ENCODE results near the gene TMLHE.

TMLHE gene

DNA sequence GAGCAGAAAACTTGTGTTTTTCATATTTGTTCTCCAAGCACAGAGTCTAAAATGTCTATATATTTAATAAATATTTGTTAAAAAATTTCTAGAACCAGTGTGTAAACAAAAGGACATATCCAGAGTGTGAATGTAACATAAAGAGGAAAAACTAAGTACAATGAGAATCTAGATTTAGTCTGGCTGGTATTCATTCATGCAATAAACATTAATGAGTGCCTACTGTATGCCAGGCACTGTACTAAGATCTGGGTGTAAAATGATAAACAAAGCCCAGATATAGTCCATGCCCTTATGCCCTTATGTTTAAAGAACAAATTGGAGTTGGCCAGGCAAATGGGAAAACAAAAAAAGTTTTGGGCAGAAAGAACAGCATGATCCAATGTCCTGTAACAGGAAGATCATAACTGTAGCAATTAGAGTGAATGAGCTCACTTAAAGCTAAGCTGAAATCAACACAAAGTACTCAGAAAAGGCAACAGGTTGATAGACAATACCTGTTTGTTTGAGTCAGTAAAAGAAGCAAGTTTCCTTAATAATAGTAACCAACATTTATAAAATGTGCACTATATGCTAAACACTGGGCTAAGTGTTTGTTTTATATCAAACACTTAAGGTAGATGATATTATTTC is 1.3 kb upstream of the TMLHE start:
- no peak overlapping the region for H3K9ac ChIP-seq
- no peak overlapping the region for H3K4me2 ChIP-seq (ENCODE audit: low read length)
- TF ChIP-seq, protein P1, sequence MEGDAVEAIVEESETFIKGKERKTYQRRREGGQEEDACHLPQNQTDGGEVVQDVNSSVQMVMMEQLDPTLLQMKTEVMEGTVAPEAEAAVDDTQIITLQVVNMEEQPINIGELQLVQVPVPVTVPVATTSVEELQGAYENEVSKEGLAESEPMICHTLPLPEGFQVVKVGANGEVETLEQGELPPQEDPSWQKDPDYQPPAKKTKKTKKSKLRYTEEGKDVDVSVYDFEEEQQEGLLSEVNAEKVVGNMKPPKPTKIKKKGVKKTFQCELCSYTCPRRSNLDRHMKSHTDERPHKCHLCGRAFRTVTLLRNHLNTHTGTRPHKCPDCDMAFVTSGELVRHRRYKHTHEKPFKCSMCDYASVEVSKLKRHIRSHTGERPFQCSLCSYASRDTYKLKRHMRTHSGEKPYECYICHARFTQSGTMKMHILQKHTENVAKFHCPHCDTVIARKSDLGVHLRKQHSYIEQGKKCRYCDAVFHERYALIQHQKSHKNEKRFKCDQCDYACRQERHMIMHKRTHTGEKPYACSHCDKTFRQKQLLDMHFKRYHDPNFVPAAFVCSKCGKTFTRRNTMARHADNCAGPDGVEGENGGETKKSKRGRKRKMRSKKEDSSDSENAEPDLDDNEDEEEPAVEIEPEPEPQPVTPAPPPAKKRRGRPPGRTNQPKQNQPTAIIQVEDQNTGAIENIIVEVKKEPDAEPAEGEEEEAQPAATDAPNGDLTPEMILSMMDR (IDR thresholded peaks at IDR 0.05), result no peak
- H3K4me3 ChIP-seq (ENCODE audit: low read depth, low read length), result no peak overlapping the region
- H2AFZ ChIP-seq, result no peak overlapping the region
- no peaks in the 10 kb centered on the region for H3K36me3 ChIP-seq (ENCODE audit: control insufficient read depth, insufficient read depth, low read length)
- no peaks in the 10 kb centered on the region for H3K27me3 ChIP-seq (ENCODE audit: control insufficient read depth, insufficient read depth, low read length)
- H3K9me3 ChIP-seq (ENCODE audit: control insufficient read depth, low read length), result no peaks in the 10 kb centered on the region
- H3K27ac ChIP-seq, result no peak overlapping the region
- H3K4me1 ChIP-seq, result no peaks in the 10 kb centered on the region
- H3K79me2 ChIP-seq, result peaks cover 2% of the 10 kb centered on the region

DNA sequence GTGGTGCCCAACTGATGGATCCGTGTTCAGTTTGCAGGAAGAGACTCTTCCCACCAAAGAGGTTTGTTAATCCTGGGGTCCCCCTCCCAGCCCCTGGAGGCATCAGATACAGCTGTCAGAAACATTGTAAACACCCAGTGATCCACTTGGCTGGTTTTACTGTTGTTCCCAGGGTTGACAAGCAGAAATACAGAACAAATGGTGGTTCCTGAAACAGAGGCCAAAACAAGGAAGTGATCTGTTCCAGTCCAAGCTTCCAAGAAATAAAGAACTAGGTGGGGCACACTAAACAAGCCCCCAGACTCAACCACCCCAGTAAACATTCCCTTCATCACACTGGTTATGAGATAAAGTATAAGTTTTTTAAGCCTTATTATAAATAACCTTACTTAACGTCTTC is 1.4 kb downstream of the TMLHE start:
- Histone ChIP-seq H2AFZ (no peak overlapping the region), H3K79me2 (peaks cover 15% of the 10 kb centered on the region), H3K27ac (peak overlapping the region; percentile 4), H3K4me3 (ENCODE audit: low read depth, low read length) (peak overlapping the region; percentile 71), H3K4me1 (no peaks in the 10 kb centered on the region), H3K9ac (no peak overlapping the region), H3K36me3 (ENCODE audit: control insufficient read depth, insufficient read depth, low read length) (no peaks in the 10 kb centered on the region), H3K9me3 (ENCODE audit: control insufficient read depth, low read length) (no peaks in the 10 kb centered on the region), H3K27me3 (ENCODE audit: control insufficient read depth, insufficient read depth, low read length) (no peaks in the 10 kb centered on the region), H3K4me2 (ENCODE audit: low read length) (peak overlapping the region; percentile 73)
- TF ChIP-seq, protein P1 (IDR thresholded peaks at IDR 0.05), result no peak

DNA sequence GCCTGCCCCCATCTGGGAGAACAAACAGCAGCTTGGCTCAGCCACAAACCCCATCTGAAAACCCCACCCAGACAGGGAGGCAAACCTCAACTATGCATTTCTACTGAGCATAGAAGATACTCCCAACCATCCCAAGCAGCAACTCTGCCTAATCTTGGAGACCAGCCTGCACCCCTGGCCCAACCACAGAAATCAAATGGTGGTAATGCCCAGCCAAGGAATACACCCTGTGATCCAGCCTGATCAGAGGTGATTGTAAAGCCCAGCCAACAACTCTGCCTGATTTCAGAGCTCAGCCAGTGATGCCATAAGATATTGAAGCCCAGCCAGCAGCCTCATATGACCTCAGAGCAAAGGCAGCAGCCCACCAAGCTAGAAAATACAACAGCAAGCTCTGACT is 19.8 kb downstream of the TMLHE start:
- Histone ChIP-seq H3K9me3 (ENCODE audit: control insufficient read depth, low read length) (no peaks in the 10 kb centered on the region), H3K79me2 (peaks cover 11% of the 10 kb centered on the region), H3K27ac (no peak overlapping the region), H3K4me2 (ENCODE audit: low read length) (no peak overlapping the region), H3K4me1 (no peaks in the 10 kb centered on the region), H3K36me3 (ENCODE audit: control insufficient read depth, insufficient read depth, low read length) (no peaks in the 10 kb centered on the region), H3K27me3 (ENCODE audit: control insufficient read depth, insufficient read depth, low read length) (no peaks in the 10 kb centered on the region), H3K9ac (no peak overlapping the region), H3K4me3 (ENCODE audit: low read depth, low read length) (no peak overlapping the region), H2AFZ (no peak overlapping the region)
- TF ChIP-seq, protein P1 (IDR thresholded peaks at IDR 0.05), result no peak

DNA sequence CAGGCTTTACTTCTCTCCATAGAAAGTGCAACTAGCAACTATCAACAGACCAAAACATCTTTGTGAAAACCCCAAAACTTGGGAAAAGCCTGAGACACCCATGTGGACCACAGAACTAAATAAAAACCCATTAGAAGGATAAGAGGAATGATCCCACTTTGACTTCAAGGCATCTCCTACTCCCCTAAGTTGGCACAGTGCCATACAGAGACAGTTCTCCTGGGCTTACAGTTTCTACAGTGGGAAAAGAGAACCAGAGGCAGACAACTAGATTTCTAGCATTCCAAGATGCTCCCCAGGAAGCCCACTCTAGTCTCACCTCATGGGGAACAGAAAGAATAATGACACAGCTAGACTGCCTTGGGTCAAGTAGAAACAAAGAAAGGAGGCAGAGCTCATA is 20.4 kb downstream of the TMLHE start:
- Histone ChIP-seq H3K9ac (no peak overlapping the region), H2AFZ (no peak overlapping the region), H3K4me1 (no peaks in the 10 kb centered on the region), H3K27ac (no peak overlapping the region), H3K79me2 (peaks cover 10% of the 10 kb centered on the region), H3K36me3 (ENCODE audit: control insufficient read depth, insufficient read depth, low read length) (no peaks in the 10 kb centered on the region), H3K4me2 (ENCODE audit: low read length) (no peak overlapping the region), H3K4me3 (ENCODE audit: low read depth, low read length) (no peak overlapping the region), H3K9me3 (ENCODE audit: control insufficient read depth, low read length) (no peaks in the 10 kb centered on the region), H3K27me3 (ENCODE audit: control insufficient read depth, insufficient read depth, low read length) (no peaks in the 10 kb centered on the region)
- TF ChIP-seq, protein P1 (IDR thresholded peaks at IDR 0.05), result no peak

DNA sequence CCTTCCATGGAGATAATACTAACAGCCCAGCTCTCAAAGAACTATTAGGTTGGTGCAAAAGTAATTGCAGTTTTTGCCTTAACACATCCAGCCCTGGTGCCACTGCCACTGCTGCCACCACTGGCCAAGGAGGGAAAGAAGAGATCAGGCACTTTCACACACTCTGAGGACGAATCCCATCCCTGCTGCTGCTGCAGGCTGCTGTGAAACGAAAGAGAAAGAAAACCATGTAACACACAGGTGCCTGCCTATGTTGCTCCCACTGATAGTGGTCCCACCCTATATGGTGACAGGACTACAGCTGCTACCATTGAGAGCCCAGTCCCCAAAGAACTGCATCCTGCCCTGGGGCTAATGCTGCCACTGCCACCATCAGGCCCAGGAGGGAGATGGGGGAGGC is 35.1 kb downstream of the TMLHE start:
- Histone ChIP-seq H3K36me3 (ENCODE audit: control insufficient read depth, insufficient read depth, low read length) (no peaks in the 10 kb centered on the region), H3K9ac (no peak overlapping the region), H3K4me1 (no peaks in the 10 kb centered on the region), H3K9me3 (ENCODE audit: control insufficient read depth, low read length) (no peaks in the 10 kb centered on the region), H3K4me3 (ENCODE audit: low read depth, low read length) (no peak overlapping the region), H3K4me2 (ENCODE audit: low read length) (no peak overlapping the region), H3K27me3 (ENCODE audit: control insufficient read depth, insufficient read depth, low read length) (no peaks in the 10 kb centered on the region), H3K27ac (no peak overlapping the region), H3K79me2 (peaks cover 13% of the 10 kb centered on the region), H2AFZ (no peak overlapping the region)
- TF ChIP-seq, protein P1 (IDR thresholded peaks at IDR 0.05), result no peak

Measured in parathyroid adenoma (tissue), 2 donors.